ENCODE measurements around the gene ZNF367. TPM values are rescaled to one million over a fixed set of nuclear protein-coding genes. Genes with fewer than 3 reads are reported as not detected.

Gene ZNF367
- total and polyA plus RNA-seq, 2 donors (not counting 3 experiments of a cell fraction or from before 2014, with no cell fraction given), result 1.7 to 10.0 TPM

- no peak overlapping the region for H3K27ac ChIP-seq (ENCODE audit: insufficient read depth, low read depth, low read length)
- H3K9me1 ChIP-seq (replicated peaks; ENCODE audit: control insufficient read depth, extremely low read depth, insufficient read depth, low read length), result no peaks in the 10 kb centered on the region
- H3K4me2 ChIP-seq (ENCODE audit: insufficient read depth, low read length), result no peak overlapping the region
- H4K20me1 ChIP-seq (replicated peaks; ENCODE audit: control insufficient read depth, extremely low read depth, insufficient read depth, low read length), result no peaks in the 10 kb centered on the region
- H3K9me3 ChIP-seq (replicated peaks; ENCODE audit: control insufficient read depth, insufficient read depth, low read length), result no peaks in the 10 kb centered on the region
- no peak overlapping the region for H3K4me3 ChIP-seq (replicated peaks in 1 of 3; ENCODE audit: insufficient read depth in 1 of 3, low read depth in 1 of 3, low read length in 3 of 3)
- DNase-seq (ENCODE audit: low read depth, low spot score) (no peak), FAIRE-seq (no peak)
- H3K4me1 ChIP-seq (ENCODE audit: control insufficient read depth, extremely low read depth, insufficient read depth, low read length), result peaks cover 27% of the 10 kb centered on the region
- H3K79me2 ChIP-seq (ENCODE audit: control insufficient read depth, insufficient read depth, low read length), result no peaks in the 10 kb centered on the region
- no peak overlapping the region for H2AFZ ChIP-seq (ENCODE audit: low read depth, low read length)
- CTCF ChIA-PET, result no interaction called here
- H3K9ac ChIP-seq (replicated peaks; ENCODE audit: extremely low read depth, insufficient read depth, low read length), result no peak overlapping the region
- TF ChIP-seq MYC (IDR thresholded peaks at IDR 0.05; ENCODE audit: low read depth, low read length), result no peak
- TF ChIP-seq EZH2 (IDR thresholded peaks at IDR 0.05; ENCODE audit: borderline replicate concordance, low read depth, low read length, severe bottlenecking), result no peak
- TF ChIP-seq, protein P1, sequence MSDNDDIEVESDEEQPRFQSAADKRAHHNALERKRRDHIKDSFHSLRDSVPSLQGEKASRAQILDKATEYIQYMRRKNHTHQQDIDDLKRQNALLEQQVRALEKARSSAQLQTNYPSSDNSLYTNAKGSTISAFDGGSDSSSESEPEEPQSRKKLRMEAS (IDR thresholded peaks at IDR 0.05; ENCODE audit: insufficient read depth, insufficient read length), result no peak
- no peak for TF ChIP-seq CTCF (IDR thresholded peaks at IDR 0.05; ENCODE audit: extremely low read depth in 1 of 2, insufficient read depth in 1 of 2, low read depth in 1 of 2, low read length in 2 of 2)
- no peak for TF ChIP-seq POLR2A (IDR thresholded peaks at IDR 0.05; ENCODE audit: low read depth, low read length)
- no peak for TF ChIP-seq POLR2AphosphoS5 (IDR thresholded peaks at IDR 0.05; ENCODE audit: insufficient read depth, low read depth, low read length)
- TF ChIP-seq GATA2 (IDR thresholded peaks at IDR 0.05; ENCODE audit: insufficient read depth, insufficient read length, low read depth, low read length), result no peak
- no peak for TF ChIP-seq JUN (IDR thresholded peaks at IDR 0.05; ENCODE audit: borderline replicate concordance, insufficient read depth, insufficient read length, low read depth)
- TF ChIP-seq FOS (IDR thresholded peaks at IDR 0.05; ENCODE audit: borderline replicate concordance, insufficient read depth, low read length), result no peak
- intact Hi-C loops (cut with micrococcal nuclease) (loop anchor here (5.0 kb wide), 1 partner anchor 227 kb away; no protein-coding TSS in a partner anchor), dilution Hi-C loops (cut with MboI; ENCODE audit: extremely low pct_ligation_motif_present, low sequenced_read_pairs) (no loop called here)
- H3K27me3 ChIP-seq (ENCODE audit: control insufficient read depth in 2 of 2, insufficient read depth in 2 of 2, low read length in 2 of 2), result no peaks in the 10 kb centered on the region
- BruUV-seq (replicated peaks), result no TSS peak
- peaks cover 0 to 3% of the 10 kb centered on the region in 2 experiments for H3K36me3 ChIP-seq (ENCODE audit: control insufficient read depth in 2 of 2, extremely low read depth in 1 of 2, insufficient read depth in 2 of 2, low read length in 2 of 2)
- POLR2A ChIA-PET, result no interaction called here
Observed at GRCh38 chr9:96340707-96341106, 77.5 kb downstream of the ZNF367 start.

Data from endothelial cell of umbilical vein (primary cell).